Ascending aorta (tissue), 2 donors: ENCODE data around the gene ZNF619. TPM values are rescaled to one million over a fixed set of nuclear protein-coding genes. Genes with fewer than 3 reads are reported as not detected.

Source experiments
- DNase-seq, 2 donors: peaks; one replicate each; pipeline ENCODE4 v3.0.0-alpha.2; 2019; ENCODE audit warnings: low spot score in 2 of 2
- H3K27ac ChIP-seq, 2 donors: fragments of 200-600 bp; sonication (generic); one replicate each; pipeline ENCODE4 v1.5.1; 2016 to 2017; ENCODE audit warnings: mild to moderate bottlenecking in 1 of 2
- H3K27me3 ChIP-seq: fragments of 200-600 bp; sonication (generic); one replicate; pipeline ENCODE4 v1.5.1; 2017
- H3K36me3 ChIP-seq, 2 donors: fragments of 200-600 bp; sonication (generic); one replicate each; pipeline ENCODE4 v1.5.1; 2016
- H3K4me1 ChIP-seq, 2 donors: fragments of 200-600 bp; sonication (generic); one replicate each; pipeline ENCODE4 v1.5.1; 2016 to 2017; ENCODE audit warnings: mild to moderate bottlenecking in 1 of 2
- H3K4me3 ChIP-seq, 2 donors: fragments of 200-600 bp; sonication (generic); one replicate each; pipeline ENCODE4 v1.5.1; 2016 to 2017; ENCODE audit warnings: mild to moderate bottlenecking in 1 of 2
- H3K9me3 ChIP-seq, 2 donors: fragments of 200-600 bp; sonication (generic); one replicate each; pipeline ENCODE4 v1.5.1; 2016
- CTCF ChIP-seq, 3 experiments: fragments of 200-600 bp in 2 of 3; fragments of 450-650 bp in 1 of 3; sonication (generic) in 2 of 3; IDR thresholded peaks; one replicate each; pipeline ENCODE4 v1.5.1; 2016 to 2019; ENCODE audit warnings: antibody characterized with exemption in 3 of 3, mild to moderate bottlenecking in 1 of 3, moderate library complexity in 1 of 3
- intact Hi-C: fragments of 100-400 bp; cut with DNase I; formaldehyde crosslinking; loops from one replicate; pipeline ENCODE4 v1.15.1; 2023
- total RNA-seq: library from RNA; depleted of rRNA; stranded (reverse); fragments of >200 nt; gene quantifications from one replicate; pipeline ENCODE4 v1.1.0, GENCODE V29; 2016

The ZNF619 gene
- total RNA-seq, 1 donor from 2014 or later, result 1.4 TPM

DNA sequence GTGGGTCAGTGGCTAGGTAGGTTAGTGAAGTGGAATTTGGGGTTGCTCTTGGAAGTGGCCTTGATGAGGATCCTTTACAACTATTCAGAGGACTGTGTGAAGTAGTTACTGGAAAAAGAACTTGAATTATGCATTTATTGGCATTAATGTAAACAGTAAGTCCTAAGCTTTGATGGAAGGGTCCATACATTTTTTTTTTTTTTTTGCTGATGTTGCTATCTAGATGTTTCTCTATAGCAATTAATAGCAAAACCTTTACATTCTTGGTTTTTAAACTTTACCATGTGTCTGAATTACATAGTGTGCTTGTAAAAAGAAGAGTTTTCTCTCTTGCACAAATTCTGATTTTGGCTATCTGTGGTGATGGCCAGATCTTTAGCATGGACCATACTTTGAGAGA, 57.4 kb downstream of the ZNF619 start:
- no peak for TF ChIP-seq CTCF (IDR thresholded peaks at IDR 0.05)
- no peaks in the 10 kb centered on the region for H3K27me3 ChIP-seq
- H3K4me1 ChIP-seq, result no peaks in the 10 kb centered on the region
- DNase-seq, result no peak
- peaks cover 36 to 90% of the 10 kb centered on the region in 2 donors for H3K9me3 ChIP-seq
- H3K36me3 ChIP-seq, result peaks cover 73 to 94% of the 10 kb centered on the region in 2 donors
- H3K27ac ChIP-seq, result no peak overlapping the region
- intact Hi-C loops, result no loop called here
- no peak overlapping the region for H3K4me3 ChIP-seq

Other genes starting within 250 kb of the ZNF619 start
- 21.7 TPM for gene EIF1B, start 167.4 kb upstream of the ZNF619 start, total RNA-seq
- 1.6 TPM for gene ENTPD3, start 89.9 kb upstream of the ZNF619 start, total RNA-seq
- 162 TPM for gene RPL14, start 19.8 kb upstream of the ZNF619 start, total RNA-seq
- gene ZNF620, start 28.9 kb downstream of the ZNF619 start, total RNA-seq, result not detected
- gene ZNF621, start 47.8 kb downstream of the ZNF619 start, total RNA-seq, result 8.2 TPM